NCI-H2171 treated with DMSO at 0.1 percent for 48 hours (cell line): ENCODE data around the gene TM4SF4.
"Not testable (repeated sequence)": the region's sequence is repeated elsewhere in the genome, so short reads cannot be mapped to it uniquely, and the experiment has no call there.

Experiments used
- DNase-seq: peaks from one replicate; lab custom pipeline; 2025; lab: John Stamatoyannopoulos, UW

TM4SF4 gene, protein sequence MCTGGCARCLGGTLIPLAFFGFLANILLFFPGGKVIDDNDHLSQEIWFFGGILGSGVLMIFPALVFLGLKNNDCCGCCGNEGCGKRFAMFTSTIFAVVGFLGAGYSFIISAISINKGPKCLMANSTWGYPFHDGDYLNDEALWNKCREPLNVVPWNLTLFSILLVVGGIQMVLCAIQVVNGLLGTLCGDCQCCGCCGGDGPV

DNA sequence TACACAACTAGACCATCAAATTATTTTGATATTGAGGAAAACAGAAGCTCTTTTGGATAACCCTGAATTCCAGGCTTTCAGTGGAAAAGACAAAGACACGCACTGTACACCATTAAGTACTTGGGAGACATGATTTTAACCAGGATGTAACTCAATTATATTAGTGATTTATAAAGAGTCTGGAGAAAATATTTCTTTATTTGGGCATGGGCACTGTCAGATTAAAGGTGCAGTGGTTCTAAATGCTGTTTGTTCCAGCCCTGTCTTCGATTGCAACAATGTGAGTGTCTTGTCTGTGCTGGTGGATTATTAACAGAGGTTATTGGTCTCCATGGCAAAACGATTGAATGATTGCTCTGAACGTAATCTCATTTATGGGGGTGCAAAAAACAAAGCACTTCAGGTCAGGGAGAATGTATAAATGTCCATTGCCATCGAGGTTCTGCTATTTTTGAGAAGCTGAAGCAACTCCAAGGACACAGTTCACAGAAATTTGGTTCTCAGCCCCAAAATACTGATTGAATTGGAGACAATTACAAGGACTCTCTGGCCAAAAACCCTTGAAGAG is at the start of gene TM4SF4:
TM4SF4 (plus strand) TSS at position 448 of the 568 bp plus-strand sequence. CDS start 181 bp downstream, outside the sequence.
- no peak for DNase-seq

DNA sequence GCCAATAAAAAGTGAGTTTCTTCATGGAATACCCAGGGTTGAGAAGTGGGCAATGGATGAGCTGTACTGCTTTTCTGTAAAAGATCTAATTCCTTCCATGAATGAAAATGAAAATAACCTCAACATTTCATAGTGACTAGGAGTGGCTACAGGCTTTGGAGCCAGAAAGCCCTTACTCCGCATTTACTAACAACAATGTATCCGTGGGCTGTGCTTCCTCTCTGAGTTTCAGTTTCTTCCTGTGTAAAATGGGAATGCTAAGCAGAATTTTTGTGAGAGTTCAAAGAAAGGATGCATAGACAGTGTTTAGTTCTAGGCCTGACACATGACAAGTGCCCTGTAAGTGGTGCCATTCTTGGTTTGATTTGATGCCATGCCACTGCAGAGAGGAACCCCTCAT is 49.6 kb upstream of the TM4SF4 start:
- no peak for DNase-seq

DNA sequence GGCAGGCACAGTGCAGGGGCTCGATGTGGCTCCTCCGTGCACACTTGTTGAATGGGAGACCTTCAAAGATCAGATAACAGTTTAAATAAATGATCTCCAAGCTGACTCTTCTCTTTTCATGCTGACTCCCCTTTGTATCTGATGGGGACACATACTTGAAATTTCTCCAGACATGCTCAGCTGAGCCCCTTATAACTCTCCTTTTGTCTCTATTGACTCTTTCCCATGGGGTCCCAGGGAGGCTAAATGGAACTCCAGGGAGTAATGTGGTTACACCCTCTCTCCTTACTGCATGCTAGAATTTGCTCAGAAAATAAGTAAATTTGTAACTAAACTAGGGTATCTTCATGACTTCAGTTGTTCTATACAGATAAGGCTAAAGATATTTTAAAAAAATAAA is 48.2 kb upstream of the TM4SF4 start:
- no peak for DNase-seq

DNA sequence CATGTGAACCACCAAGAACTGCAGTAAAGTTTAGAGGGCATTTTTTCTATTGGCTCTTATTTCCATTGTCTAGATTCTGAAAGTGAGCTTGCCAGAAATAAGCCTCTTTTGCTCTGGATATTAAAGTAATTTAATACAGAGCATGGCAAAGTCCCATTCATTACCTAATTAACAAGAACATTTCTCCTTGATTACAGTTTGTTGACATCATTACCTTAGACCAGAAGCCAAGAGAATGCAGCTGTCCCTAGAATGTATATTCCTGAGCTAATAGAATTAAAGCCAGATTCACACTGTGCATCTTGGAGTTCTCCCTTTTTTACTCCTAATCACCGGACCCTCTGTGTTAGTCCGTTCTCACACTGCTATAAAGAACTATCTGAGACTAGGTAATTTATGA is 46.4 kb upstream of the TM4SF4 start:
- DNase-seq, result no peak

DNA sequence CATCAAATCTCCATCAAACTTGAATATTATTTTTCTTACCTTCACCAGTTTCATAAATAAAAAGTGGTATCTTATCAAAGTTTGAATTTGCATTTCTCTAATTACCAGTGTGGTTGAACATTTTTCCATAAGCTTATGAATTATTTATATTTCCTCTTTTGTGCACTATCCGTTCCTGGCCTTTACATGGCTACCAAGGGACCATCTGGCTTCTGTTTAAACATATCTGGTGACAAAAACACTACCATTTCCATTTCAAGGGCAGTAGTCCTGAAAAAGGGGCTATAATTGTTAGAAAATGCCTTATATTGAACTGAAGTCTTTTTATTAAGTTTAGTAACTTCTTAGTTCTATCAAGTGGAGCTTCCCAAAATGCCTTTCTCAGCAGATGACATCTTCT is 44.3 kb upstream of the TM4SF4 start:
- DNase-seq, result no peak

DNA sequence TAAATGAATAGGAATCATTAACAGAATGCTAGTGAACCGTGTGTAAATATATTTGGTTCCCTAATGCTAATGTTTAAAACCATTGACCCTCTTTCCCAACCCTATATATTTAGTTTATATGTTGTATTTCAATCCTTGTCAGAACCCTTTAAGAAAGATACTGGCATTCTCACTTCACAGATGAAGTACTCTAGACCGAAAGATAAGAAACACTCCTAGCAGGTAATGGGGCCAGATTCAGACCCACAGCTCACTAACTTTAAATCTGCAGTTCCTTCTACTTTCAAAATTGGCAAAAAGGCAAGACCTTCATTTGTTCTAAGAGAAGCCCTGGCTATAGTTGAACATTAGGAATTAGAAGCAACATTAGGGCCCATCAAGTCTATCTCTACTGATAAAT is 42.3 kb upstream of the TM4SF4 start:
- no peak for DNase-seq

DNA sequence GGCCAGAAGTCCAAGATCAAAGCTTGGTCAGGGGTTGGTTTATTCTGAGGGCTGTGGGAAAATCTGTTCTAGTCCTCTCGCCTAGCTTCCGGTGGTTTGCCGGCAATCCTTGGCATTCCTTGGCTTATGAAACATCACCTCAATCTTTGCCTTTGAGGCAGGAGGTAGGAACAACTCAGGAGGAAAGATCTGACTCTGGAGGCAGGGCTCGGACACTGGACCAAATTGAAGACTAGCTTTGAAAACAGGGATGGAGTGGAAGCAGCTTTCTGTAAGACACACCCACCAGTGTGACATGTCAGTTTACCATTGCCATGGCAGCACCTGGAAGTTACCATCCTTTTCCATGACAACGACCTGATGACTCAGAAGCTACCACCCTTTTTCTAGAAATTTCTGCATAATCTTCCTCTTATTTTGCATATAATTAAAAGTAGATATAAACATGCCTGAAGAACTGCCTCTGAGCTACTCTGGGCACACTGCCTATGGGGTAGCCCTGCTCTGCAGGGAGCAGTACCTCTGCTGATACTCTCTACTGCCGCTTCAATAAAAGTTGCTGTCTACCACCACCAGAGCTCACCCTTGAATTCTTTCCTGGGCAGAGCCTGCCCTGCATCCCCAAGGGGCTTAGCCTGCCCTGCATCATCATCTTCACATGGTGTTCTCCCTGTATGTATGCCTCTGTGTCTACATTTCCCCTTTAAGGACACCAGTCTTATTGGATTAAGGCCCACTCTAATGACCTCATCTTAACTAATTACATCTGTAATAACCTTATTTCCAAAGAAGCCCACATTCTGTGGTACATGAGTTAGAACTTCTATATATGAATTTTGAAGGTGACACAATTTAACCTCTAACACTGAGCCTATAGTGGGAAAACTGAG is 38.3 kb upstream of the TM4SF4 start:
- no peak for DNase-seq

DNA sequence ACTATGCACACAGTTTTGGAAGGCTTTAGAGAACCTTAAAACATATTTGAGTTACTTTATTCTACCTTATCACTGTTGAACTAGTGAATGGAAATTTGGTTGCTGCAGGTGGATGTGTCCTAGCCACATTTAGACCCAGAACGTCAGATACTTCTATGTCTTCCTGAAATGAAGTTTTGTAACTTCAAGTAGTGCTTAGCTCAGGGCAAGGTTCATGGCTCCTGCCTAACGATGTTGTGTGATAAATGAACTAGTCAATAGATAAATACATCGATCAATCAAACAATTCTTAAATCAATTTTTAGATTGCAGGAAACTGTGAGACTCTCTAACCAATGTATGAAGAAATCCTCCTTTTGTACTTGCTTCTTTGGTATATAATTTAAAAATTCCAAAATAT is 37.2 kb upstream of the TM4SF4 start:
- no peak for DNase-seq

DNA sequence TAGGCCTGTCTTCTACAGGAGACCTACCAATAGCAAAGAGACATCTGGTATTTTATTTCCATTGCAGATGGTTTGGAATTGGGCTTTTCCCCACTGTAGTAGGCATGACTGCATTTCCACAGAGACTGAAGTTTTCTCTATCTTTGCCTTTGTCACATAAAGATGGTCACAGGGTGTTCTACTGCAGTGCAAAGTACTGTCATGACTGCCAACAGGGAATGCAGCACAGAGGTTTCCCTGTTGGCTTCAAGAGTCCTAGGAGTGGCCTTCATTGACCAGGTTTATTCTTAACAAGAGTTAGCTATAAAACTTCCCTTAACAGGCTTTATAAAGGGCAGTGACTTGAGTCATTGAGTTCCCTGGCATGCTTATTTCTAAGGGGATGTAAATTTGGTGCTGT is 36.8 kb upstream of the TM4SF4 start:
- DNase-seq, result no peak

DNA sequence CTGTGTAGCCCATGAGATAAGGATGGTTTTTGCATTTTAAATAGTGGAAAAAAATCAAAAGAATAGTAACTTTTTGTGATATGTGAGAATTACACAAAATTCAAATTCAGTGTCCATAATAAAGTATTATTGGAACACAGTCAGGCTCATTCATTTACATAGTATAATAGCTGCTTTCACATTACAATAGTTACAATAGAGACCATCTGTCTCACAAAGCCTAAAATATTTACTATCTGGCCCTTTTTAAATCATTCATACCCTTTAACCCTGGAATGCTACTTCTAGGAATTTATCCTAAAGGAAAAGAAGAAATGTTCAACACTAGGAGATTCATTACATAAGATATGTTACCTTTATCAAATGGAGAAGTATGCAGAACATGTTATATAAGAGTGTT is 35.5 kb upstream of the TM4SF4 start:
- no peak for DNase-seq

DNA sequence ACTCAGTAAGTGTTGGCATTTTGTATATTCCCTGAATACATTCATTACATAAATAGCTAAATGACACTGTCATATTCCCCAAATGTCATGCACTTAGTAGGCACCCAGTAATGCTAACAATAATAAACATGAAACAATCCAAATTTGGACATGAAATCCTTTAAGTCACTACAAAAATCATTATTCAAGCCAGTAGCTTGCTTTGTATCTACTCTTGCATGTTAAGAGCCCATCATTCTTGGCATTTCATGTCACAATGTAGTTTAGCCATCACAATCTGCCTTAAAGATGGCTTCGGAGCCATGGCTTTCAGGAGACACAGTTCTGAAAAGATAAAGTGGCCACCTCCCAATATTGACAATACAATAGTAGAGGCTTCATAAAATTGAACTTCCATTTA is 32.9 kb upstream of the TM4SF4 start:
- DNase-seq, result no peak

DNA sequence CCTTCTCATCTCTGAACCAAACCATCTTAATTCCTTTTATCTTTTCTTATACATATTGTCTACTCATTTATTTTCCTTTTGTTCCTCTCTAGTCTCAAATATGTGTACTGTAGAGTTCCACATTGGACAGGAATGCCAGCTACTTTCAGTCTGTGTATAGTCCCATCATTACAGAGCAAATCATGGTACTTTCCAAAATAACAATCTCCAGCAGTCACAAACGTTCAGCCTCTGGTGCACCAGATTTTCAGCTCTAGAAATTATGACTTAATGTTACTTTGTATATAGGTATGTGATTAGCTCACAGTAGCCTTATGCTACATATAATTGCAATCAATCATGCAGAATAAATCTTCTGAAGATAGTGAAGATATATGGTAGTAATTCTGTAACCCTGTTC is 32.5 kb upstream of the TM4SF4 start:
- no peak for DNase-seq

DNA sequence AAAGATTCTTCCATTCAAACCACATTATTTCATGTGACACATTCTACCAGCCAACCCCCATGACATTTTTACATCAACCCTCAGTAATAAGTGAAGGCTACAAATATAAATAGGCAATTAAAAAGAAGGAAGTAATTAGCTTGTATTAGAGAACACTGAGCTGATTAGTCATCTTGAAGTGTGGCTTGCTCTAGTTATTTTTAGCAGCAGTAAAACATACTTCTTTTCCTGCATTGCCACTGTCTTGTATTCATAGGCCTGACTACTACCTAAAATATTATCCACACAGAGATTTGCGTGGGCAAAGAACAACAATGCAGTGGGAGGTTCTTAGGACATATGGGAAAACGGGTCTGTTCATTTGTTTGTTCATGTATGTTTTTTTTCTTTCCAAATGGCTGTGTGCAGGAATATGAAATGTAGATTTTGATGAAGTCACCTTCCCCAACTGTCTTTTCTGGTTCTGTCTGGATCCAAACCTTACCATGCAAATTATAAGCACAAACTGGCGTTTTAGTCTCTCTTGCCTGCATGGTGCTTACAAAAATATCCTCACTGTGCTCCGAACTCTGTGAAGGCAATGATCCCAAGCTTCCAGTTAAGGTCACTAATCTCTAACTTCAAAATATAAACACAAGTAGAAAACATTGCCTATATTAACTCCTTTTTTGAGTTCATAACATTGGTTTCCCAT is 31.5 kb upstream of the TM4SF4 start:
- no peak for DNase-seq

DNA sequence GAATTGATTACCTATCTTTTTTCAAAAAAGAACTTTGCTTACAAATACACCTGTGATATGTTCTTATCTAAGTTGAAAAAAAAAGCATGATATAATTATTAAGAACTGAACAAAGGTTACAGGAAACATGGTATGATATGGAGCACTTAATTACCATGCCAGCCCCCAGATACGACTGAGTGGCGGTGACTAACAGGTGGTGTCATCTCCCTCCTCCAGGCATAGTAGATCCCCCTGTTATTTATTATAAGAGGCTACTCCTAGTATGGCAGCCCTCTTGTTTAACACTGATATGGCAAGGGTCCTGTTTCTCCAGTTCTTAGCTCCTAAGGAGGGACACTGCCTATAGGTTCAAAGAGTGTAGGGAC is 31.0 kb upstream of the TM4SF4 start:
- DNase-seq, result no peak

DNA sequence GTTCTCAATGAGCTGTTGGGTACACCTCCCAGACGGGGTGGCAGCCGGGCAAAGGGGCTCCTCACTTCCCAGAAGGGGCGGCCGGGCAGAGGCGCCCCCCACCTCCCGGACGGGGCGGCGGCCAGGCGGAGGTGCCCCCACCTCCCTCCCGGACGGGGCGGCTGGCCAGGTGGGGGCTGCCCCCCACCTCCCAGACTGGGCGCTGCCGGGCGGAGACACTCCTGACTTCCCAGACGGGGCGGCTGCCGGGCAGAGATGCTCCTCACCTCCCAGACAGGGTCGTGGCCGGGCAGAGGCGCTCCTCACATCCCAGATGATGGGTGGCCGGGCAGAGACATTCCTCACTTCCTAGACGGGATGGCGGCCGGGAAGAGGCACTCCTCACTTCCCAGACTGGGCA is 29.6 kb upstream of the TM4SF4 start:
- not testable (repeated sequence) for DNase-seq

DNA sequence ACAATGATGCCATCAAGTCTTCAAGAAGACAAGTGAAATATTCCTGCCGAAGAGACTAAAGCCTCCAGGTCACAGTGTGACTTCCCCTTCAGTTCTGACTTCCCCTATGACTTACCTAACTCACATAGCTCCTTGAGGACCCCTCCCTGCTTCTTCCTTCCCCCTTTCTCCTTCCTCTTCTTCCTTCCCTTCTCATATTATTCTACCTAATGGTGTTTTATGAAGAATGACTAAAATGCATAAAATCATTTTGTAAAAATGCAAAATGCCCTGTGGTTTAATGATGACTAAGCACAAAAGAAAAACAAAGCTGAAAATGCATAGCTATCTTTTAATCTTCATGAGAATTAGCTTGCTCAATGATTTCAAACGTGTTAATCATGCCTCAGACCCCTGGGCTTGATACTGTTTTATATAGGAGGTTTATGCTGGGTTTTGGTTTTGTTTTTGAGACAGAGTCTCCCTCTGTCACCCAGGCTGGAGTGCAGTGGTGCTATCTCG is 26.1 kb upstream of the TM4SF4 start:
- DNase-seq, result no peak

DNA sequence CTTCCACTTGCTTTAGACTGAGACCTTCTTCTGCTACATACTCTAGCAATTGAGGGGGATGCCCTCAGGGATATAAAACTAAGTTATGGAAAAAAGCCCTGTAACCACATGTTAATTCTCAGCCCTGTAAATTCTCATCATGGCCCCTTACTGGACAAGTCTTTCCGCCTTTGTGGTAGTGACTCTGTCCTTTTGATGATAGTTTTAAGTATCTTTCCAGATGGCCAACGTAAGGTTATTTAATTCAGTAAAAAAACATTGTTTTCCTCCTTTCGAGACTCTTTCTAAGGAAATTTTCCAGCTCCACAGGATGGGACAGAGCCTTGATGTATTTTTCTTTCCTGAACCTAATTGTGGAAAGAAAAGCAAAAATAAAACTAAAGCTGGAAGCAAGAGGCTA is 25.3 kb upstream of the TM4SF4 start:
- no peak for DNase-seq

DNA sequence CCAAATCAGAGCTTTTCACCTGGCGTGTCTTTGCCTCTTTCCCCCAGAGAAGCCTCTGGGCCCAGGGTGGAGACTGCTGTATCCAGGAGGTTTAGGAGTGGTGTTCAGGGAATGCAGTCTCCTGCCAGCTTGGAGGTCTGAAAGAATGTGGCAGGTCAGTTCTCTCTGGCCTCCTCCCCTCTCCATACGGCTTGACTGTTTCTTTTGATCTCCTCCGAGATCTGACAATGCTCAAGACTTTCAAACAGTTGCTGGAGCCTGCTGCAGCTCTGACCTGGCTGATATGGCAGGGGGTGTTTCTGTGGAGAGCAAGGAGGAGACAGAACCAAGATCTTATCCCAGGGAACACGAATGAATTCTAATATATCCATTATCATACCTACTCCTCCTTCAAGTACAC is 24.7 kb upstream of the TM4SF4 start:
- no peak for DNase-seq

DNA sequence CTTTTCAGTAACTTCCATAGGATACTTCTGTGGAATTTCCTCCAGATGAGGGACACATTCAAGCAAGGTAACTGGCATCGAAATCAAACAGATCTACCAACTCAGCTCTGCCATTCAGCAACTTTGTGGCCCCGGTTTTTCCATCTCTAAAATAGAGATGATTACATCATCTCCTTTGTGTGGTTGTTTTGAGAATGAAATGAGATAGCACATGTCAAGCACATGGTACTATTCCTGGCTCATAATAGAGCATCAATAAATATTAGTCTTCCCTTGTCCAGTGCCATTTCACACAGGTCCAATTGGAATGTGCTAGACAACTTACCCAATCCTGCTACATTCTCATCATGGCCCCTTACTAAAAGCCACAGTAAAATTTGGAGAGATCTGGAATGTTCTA is 24.2 kb upstream of the TM4SF4 start:
- no peak for DNase-seq

DNA sequence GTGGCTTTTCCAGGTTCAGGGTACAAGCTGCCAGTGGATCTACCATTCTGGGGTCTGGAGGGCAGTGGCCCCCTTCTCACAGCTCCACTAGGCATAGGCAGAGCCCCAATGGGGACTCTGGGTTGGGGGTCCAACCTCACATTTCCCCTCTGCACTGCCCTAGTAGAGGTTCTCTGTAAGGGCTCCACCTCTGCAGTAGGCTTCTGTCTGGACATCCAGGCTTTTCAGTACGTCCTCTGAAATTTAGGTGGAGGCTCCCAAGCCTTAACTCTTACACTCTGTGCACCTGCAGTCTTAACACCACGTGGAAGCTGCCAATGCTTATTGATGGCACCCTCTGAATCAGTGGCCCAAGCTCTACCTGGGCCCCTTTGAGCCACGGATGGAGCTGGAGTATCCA is 22.5 kb upstream of the TM4SF4 start:
- no peak for DNase-seq

DNA sequence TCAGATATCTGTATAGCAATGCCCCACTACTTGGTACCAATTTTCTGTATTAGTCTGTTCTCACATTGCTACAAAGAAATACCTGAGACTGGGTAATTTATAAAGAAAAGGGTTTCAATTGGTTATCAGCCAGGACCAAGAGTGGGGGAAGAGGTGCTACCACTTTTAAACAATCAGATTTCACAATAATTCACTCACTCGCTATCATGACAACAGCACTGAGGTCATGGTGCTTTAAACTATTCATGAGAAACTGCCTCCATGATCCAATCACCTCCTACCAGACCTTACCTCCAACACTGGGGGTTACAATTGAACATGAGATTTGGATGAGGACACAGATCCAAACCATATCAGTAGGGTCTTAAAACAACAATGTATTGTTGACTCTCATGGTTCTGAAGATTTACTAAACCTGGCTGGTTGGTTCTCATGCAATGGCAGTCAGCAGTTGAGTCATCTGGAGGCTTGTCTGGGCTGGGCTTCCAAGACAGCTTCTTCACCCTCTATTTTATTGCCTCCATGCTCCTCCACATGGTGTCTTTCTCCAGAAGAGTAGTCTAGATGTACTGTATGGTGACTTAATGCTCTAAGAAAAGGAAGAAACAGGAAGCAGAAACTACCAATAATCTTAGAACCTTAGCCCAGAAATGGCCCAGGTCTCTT is 21.2 kb upstream of the TM4SF4 start:
- DNase-seq, result no peak

DNA sequence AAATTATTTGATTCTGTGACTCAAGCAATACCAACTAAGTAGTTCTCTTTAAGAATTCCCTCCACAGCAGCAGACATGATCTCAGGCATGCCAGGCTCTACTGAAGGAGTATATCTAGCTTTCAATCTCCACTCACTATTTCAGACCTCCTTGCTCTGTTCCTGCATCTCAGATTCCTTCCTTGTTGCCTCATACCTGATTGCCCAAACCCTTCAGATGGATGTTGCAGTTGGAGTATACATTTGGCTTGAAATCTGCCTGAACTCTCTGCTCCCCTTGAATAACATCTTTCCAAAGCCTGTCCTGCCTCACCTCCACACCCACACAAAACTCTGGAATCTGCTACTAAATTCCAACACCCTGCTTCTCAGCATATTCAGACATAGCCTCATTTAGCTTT is 19.8 kb upstream of the TM4SF4 start:
- DNase-seq, result no peak
